ENCODE results near the gene CCDC27.
A peak's percentile ranks its signal among the peaks of the same experiment; 100 is the strongest.

- TF ChIP-seq CTCF (IDR thresholded peaks at IDR 0.05 in 8 of 11, conservative IDR thresholded peaks at IDR 0.05 in 3 of 11) (no peak), POLR2AphosphoS5 (IDR thresholded peaks at IDR 0.05) (peak in 2 of 3 donors; percentile 26 to 43)
These were observed 32.8 kb downstream of the CCDC27 start for GRCh38 chr1:3785045-3785444.

All from spleen (tissue), 7 donors.